GM12874 (cell line): ENCODE results near the gene SLC35F1.
A peak's percentile ranks its signal among the peaks of the same experiment; 100 is the strongest.

Experiments used
- CTCF ChIP-seq: IDR thresholded peaks from 2 replicates; pipeline ENCODE4 v1.5.1; 2011; ENCODE audit warnings: low read depth, mild to moderate bottlenecking, control low read depth, low read length, moderate library complexity; ENCODE audit not compliant: insufficient read depth

The SLC35F1 gene

DNA sequence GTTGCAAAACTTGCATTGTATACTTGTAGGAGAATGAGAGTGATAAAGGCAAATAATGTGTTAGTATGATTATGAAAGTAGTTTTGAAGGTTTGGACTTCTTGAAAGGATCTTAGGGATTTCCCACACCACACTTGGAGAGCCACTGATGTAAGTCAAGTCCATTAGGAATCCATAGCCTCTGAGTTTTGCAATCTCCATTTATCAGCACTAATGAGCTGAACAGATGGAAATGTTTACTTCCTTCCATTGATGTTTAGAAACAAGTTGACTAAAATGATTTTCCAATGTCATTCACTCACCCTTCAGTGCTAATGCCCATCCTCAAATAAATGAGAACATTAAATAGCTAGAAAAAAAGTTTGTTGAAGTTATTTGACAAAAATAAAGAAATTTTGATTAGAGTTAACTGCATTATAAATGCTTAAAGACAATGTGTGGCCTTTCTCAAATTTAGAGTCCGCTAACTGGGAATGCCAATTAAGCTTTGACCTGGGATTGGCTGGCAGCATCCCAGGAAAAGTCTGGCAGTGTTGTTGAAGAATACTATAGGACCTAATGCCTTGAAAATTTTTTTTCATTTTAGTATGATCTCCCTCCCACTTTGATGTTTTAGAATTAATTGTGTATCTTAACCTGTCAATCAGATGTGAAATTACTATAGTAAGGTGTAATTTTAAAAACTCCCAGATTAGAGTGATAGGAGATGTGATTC is 68.0 kb downstream of the SLC35F1 start:
- TF ChIP-seq CTCF, result no peak

GRCh38 chr6:117976030-117976651 is 69.1 kb downstream of the SLC35F1 start:
- TF ChIP-seq CTCF, result peak; percentile 46; the same call in 1 of the 2 replicates

- TF ChIP-seq CTCF, result no peak
Observed at GRCh38 chr6:117985916-117986315, 78.9 kb downstream of the SLC35F1 start.

DNA sequence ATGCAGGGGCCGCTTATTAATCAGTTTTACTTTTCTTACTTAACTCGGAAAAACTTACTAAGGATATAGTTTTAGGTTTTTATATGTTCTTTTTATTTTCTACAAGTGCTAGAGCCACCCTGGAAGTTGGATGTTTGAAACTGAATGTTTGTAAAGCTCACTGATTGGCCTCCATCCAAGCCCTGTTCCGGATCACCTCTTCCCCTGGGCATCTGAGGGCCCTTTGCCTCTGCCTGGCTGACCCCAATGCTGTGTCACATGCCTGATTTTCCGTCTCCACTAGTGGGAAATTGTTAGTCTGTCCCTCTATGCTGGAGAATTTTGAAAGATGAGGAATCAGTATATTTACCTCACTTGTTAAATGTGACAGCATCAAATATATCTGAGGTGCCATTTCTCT is 79.3 kb downstream of the SLC35F1 start:
- TF ChIP-seq CTCF, result no peak

DNA sequence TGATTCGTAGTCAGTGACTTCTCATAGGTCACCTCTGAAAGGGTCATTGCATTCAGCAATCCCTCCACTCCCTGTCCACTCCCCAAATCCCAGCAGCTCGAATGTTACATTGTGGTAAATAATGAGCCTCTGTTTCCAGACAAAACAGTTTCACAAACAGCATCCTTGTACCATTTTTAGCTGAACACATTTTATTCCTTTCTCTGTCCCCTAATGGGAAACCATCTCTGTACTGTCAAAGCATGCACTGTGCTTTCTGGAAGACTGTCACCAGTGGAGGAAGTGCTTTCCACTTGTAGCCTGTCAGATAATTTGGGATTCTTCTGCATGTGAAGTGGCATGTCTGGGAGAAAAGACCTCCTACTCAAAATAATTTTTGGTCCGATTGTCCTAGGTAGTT is 82.0 kb downstream of the SLC35F1 start:
- no peak for TF ChIP-seq CTCF

- no peak for TF ChIP-seq CTCF
Observed at GRCh38 chr6:117990151-117990550, 83.1 kb downstream of the SLC35F1 start.

GRCh38 chr6:117992856-117993255 is 85.8 kb downstream of the SLC35F1 start:
- TF ChIP-seq CTCF, result no peak
